ENCODE measurements around the gene NLGN4X.

- TF ChIP-seq EZH2 (IDR thresholded peaks at IDR 0.05; ENCODE audit: borderline replicate concordance, low read length) = no peak
- TF ChIP-seq CTCF (IDR thresholded peaks at IDR 0.05; ENCODE audit: low read length) = no peak
Observed at GRCh38 chrX:6257025-6257424, 28.4 kb upstream of the NLGN4X start.

Measured in OCI-LY1 (cell line).